NCI-H1436 (cell line): ENCODE measurements around the gene ERC2.

Experiments used
- DNase-seq: peaks from one replicate; lab custom pipeline; 2025; lab: John Stamatoyannopoulos, UW

Gene ERC2

GRCh38 chr3:55476515-55476914 is 991.8 kb downstream of the ERC2 start:
- no peak for DNase-seq

DNA sequence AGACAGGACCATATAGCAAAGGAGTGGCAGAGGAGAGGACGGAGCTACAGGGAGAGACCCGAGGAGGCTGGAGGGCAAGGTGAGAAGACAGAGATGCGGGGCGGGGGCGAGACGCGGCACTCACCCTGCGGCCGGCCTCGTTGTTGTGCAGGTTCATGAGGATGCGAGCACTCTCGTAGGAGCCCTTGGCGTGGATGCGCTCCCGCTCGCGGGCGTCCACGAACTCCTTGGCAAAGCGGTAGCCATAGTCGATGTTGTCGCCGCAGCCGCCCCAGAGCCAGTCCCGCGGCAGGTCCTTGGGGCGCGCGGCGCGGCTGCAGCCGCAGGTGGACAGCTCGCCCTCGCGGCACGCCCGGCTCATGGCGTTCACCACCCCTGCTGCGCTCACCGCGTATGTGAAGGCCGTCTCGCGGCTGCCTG is 994.0 kb downstream of the ERC2 start:
- no peak for DNase-seq

DNA sequence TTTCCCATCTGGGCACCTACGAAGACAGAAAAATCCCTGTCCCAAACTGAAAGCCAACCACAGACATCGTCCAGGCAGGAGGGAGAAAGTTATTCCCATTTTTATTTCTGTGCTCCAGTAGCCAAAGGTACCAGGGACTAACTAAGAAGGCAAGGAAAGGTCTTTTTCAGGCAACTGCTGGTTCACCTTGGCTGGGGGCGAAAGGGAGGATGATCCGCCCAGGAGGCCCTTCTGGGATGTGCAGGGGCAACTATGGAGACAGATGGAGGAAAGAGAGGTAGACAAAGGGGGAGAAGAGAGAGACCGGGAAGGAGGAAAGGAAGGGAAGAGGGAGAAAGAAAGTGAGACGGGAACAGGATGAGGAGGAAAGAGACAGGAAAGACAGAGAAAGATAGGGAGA is 994.5 kb downstream of the ERC2 start:
- no peak for DNase-seq

GRCh38 chr3:55471522-55472280 is 996.6 kb downstream of the ERC2 start:
- no peak for DNase-seq

- no peak for DNase-seq
Observed at GRCh38 chr3:55471084-55471483, 997.2 kb downstream of the ERC2 start.

DNA sequence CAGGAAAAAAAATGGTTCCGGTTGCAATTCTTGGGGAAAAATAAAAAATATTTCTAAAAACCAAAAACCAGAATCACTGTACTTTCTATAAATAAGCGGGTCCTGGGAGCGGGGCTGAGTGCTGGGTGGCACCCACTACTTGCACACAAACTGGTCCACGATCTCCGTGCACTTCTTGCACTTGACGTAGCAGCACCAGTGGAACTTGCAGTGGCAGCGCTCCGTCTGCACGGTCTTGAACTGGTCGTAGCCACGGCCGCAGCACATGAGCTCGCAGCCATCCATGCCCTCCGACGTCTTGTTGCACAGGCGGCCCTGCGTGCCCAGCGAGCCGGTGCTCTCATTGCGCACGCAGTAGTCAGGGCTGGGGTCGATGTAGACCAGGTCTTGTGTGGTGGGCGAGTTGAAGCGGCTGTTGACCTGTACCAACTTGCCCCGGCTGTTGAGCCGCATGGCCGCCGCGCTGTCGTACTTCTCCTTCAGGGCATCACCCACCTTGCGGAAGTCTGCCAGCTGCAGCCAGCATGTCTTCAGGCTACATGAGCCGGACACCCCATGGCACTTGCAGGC is 998.2 kb downstream of the ERC2 start:
- DNase-seq, result no peak

DNA sequence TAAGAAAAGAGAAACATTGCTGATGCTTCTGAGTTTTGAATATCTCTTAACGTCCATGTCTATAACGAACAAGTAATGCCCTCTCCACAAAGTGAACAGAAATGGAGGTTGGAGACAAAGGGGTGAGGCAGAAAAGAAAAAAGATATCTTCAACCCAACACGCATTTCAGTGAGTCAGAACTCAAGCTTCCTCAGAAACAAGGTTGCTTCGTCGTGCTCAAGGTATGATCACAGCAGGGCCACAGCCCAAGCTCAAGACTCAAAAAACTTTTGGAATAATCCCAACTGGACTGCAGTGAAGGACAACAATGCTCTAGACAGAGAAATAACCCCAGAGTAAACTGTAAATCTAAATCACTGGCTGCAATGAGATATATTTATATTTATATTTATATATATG is 1000.0 kb downstream of the ERC2 start:
- DNase-seq, result no peak

DNA sequence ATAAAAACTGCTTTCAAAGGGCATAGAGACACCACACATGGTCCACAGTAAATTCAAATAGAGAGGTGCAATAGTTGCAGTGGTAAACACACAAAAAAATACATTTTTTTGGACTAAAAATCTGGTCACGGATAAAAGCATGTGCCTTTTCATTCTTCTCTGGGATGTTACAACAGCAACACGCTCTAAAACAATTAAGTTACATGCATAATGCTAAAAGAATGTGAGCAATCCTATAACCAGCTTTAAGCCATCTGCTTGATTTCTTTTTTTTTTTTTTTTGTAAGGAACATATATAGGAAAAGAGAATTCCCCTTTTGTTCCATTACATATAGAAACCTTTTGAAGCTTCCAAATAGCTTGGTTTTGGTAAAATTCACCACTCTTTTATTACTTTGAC is 1001.2 kb downstream of the ERC2 start:
- DNase-seq, result no peak

- DNase-seq, result no peak
Observed at GRCh38 chr3:55466526-55466925, 1001.7 kb downstream of the ERC2 start.

- DNase-seq, result no peak
Observed at GRCh38 chr3:55461896-55462295, 1006.4 kb downstream of the ERC2 start.

DNA sequence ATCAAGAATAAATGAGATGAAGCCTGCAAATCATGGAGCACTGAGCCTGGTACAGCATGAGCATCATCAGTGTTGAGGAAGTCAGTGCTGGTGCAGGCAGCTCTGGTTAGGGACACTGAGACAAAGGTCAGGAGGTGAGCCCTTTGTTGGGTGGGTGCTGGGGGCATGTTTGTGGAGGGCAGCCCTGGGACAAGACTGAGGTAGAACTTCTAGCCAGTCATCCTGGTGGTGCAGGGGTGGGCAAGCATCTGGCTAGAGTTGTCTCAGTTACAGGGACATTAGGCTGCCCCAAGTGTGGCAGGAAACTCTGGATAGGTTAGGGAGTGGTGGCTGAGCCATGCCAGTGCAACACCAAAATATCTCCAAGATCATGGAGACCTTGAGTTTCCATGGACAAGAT is 1008.4 kb downstream of the ERC2 start:
- no peak for DNase-seq
